ENCODE measurements around the gene PLCH2.

- TF ChIP-seq CTCF (IDR thresholded peaks at IDR 0.05; ENCODE audit: borderline replicate concordance, extremely low read depth, low read length, poor library complexity, severe bottlenecking) (no peak), EZH2 (IDR thresholded peaks at IDR 0.05; ENCODE audit: borderline replicate concordance, low read depth, low read length, severe bottlenecking) (no peak)
These were observed 6.9 kb downstream of the PLCH2 start for GRCh38 chr1:2483026-2483425.

All from DND-41 (cell line).